ENCODE measurements around the gene GRIA1. TPM values are rescaled to one million over a fixed set of nuclear protein-coding genes. Genes with fewer than 3 reads are reported as not detected.

The GRIA1 gene
- polyA plus RNA-seq, 4 donors: 0.03 to 0.04 TPM; not detected in 2

- no peaks in the 10 kb centered on the region for H3K36me3 ChIP-seq (ENCODE audit: control insufficient read depth in 3 of 3, insufficient read depth in 2 of 3, low read depth in 1 of 3, low read length in 3 of 3)
- no peak overlapping the region for H3K4me3 ChIP-seq (ENCODE audit: low read depth in 1 of 3, low read length in 3 of 3)
- DNase-seq: no peak
- no peaks in the 10 kb centered on the region for H3K9me3 ChIP-seq (ENCODE audit: control insufficient read depth in 2 of 2, insufficient read depth in 1 of 2, low read depth in 1 of 2, low read length in 1 of 2)
- no peaks in the 10 kb centered on the region for H3K4me1 ChIP-seq (ENCODE audit: control insufficient read depth in 3 of 3, insufficient read depth in 2 of 3, low read depth in 1 of 3, low read length in 2 of 3)
- FAIRE-seq: no peak
- no peak overlapping the region for H3K27ac ChIP-seq (ENCODE audit: low read depth in 1 of 3, low read length in 2 of 3)
- H3K27me3 ChIP-seq (ENCODE audit: control insufficient read depth in 3 of 3, insufficient read depth in 3 of 3, low read length in 3 of 3): no peaks in the 10 kb centered on the region
Observed at GRCh38 chr5:153704110-153704509, 213.6 kb downstream of the GRIA1 start.

GRCh38 chr5:153707626-153708025 lies 217.2 kb downstream of the GRIA1 start:
- WGBS, 3 donors: 54 to 73% (median 65%) methylated on average over 6 of the region's 6 CpGs
- no peak for FAIRE-seq
- Histone ChIP-seq H3K27me3 (ENCODE audit: control insufficient read depth in 3 of 3, insufficient read depth in 3 of 3, low read length in 3 of 3) (no peaks in the 10 kb centered on the region), H3K9me3 (ENCODE audit: control insufficient read depth in 2 of 2, insufficient read depth in 1 of 2, low read depth in 1 of 2, low read length in 1 of 2) (no peaks in the 10 kb centered on the region), H3K27ac (ENCODE audit: low read depth in 1 of 3, low read length in 2 of 3) (no peak overlapping the region), H3K4me1 (ENCODE audit: control insufficient read depth in 3 of 3, insufficient read depth in 2 of 3, low read depth in 1 of 3, low read length in 2 of 3) (no peaks in the 10 kb centered on the region), H3K36me3 (ENCODE audit: control insufficient read depth in 3 of 3, insufficient read depth in 2 of 3, low read depth in 1 of 3, low read length in 3 of 3) (no peaks in the 10 kb centered on the region), H3K4me3 (ENCODE audit: low read depth in 1 of 3, low read length in 3 of 3) (no peak overlapping the region)
- DNase-seq: no peak

GRCh38 chr5:153711755-153712154 lies 221.3 kb downstream of the GRIA1 start:
- 81 to 88% (median 86%) methylated on average over 4 of the region's 4 CpGs for WGBS, 3 donors
- H3K27me3 ChIP-seq (ENCODE audit: control insufficient read depth in 3 of 3, insufficient read depth in 3 of 3, low read length in 3 of 3): no peaks in the 10 kb centered on the region
- FAIRE-seq: no peak
- H3K4me1 ChIP-seq (ENCODE audit: control insufficient read depth in 3 of 3, insufficient read depth in 2 of 3, low read depth in 1 of 3, low read length in 2 of 3): no peaks in the 10 kb centered on the region
- H3K9me3 ChIP-seq (ENCODE audit: control insufficient read depth in 2 of 2, insufficient read depth in 1 of 2, low read depth in 1 of 2, low read length in 1 of 2): no peaks in the 10 kb centered on the region
- H3K36me3 ChIP-seq (ENCODE audit: control insufficient read depth in 3 of 3, insufficient read depth in 2 of 3, low read depth in 1 of 3, low read length in 3 of 3): no peaks in the 10 kb centered on the region
- DNase-seq: no peak
- no peak overlapping the region for H3K4me3 ChIP-seq (ENCODE audit: low read depth in 1 of 3, low read length in 3 of 3)
- no peak overlapping the region for H3K27ac ChIP-seq (ENCODE audit: low read depth in 1 of 3, low read length in 2 of 3)

GRCh38 chr5:153712946-153713345 lies 222.5 kb downstream of the GRIA1 start:
- DNase-seq (no peak), FAIRE-seq (no peak)
- no peaks in the 10 kb centered on the region for H3K36me3 ChIP-seq (ENCODE audit: control insufficient read depth in 3 of 3, insufficient read depth in 2 of 3, low read depth in 1 of 3, low read length in 3 of 3)
- no peaks in the 10 kb centered on the region for H3K4me1 ChIP-seq (ENCODE audit: control insufficient read depth in 3 of 3, insufficient read depth in 2 of 3, low read depth in 1 of 3, low read length in 2 of 3)
- H3K4me3 ChIP-seq (ENCODE audit: low read depth in 1 of 3, low read length in 3 of 3): no peak overlapping the region
- H3K27me3 ChIP-seq (ENCODE audit: control insufficient read depth in 3 of 3, insufficient read depth in 3 of 3, low read length in 3 of 3): no peaks in the 10 kb centered on the region
- H3K9me3 ChIP-seq (ENCODE audit: control insufficient read depth in 2 of 2, insufficient read depth in 1 of 2, low read depth in 1 of 2, low read length in 1 of 2): no peaks in the 10 kb centered on the region
- WGBS, 3 donors: 81 to 86% (median 81%) methylated on average over 3 of the region's 3 CpGs
- H3K27ac ChIP-seq (ENCODE audit: low read depth in 1 of 3, low read length in 2 of 3): no peak overlapping the region

GRCh38 chr5:153713943-153714342 lies 223.5 kb downstream of the GRIA1 start:
- Histone ChIP-seq H3K9me3 (ENCODE audit: control insufficient read depth in 2 of 2, insufficient read depth in 1 of 2, low read depth in 1 of 2, low read length in 1 of 2) (no peaks in the 10 kb centered on the region), H3K27me3 (ENCODE audit: control insufficient read depth in 3 of 3, insufficient read depth in 3 of 3, low read length in 3 of 3) (no peaks in the 10 kb centered on the region), H3K36me3 (ENCODE audit: control insufficient read depth in 3 of 3, insufficient read depth in 2 of 3, low read depth in 1 of 3, low read length in 3 of 3) (no peaks in the 10 kb centered on the region), H3K4me3 (ENCODE audit: low read depth in 1 of 3, low read length in 3 of 3) (no peak overlapping the region), H3K4me1 (ENCODE audit: control insufficient read depth in 3 of 3, insufficient read depth in 2 of 3, low read depth in 1 of 3, low read length in 2 of 3) (no peaks in the 10 kb centered on the region), H3K27ac (ENCODE audit: low read depth in 1 of 3, low read length in 2 of 3) (no peak overlapping the region)
- 61 to 75% (median 71%) methylated on average over 8 of the region's 8 CpGs for WGBS, 3 donors
- no peak for DNase-seq
- FAIRE-seq: no peak

GRCh38 chr5:153714798-153715197 lies 224.3 kb downstream of the GRIA1 start:
- no peaks in the 10 kb centered on the region for H3K27me3 ChIP-seq (ENCODE audit: control insufficient read depth in 3 of 3, insufficient read depth in 3 of 3, low read length in 3 of 3)
- no peaks in the 10 kb centered on the region for H3K9me3 ChIP-seq (ENCODE audit: control insufficient read depth in 2 of 2, insufficient read depth in 1 of 2, low read depth in 1 of 2, low read length in 1 of 2)
- WGBS, 3 donors: 66 to 74% (median 67%) methylated on average over 2 of the region's 2 CpGs
- H3K27ac ChIP-seq (ENCODE audit: low read depth in 1 of 3, low read length in 2 of 3): no peak overlapping the region
- H3K36me3 ChIP-seq (ENCODE audit: control insufficient read depth in 3 of 3, insufficient read depth in 2 of 3, low read depth in 1 of 3, low read length in 3 of 3): no peaks in the 10 kb centered on the region
- no peaks in the 10 kb centered on the region for H3K4me1 ChIP-seq (ENCODE audit: control insufficient read depth in 3 of 3, insufficient read depth in 2 of 3, low read depth in 1 of 3, low read length in 2 of 3)
- FAIRE-seq (no peak), DNase-seq (no peak)
- H3K4me3 ChIP-seq (ENCODE audit: low read depth in 1 of 3, low read length in 3 of 3): no peak overlapping the region

- H3K9me3 ChIP-seq (ENCODE audit: control insufficient read depth in 2 of 2, insufficient read depth in 1 of 2, low read depth in 1 of 2, low read length in 1 of 2): no peaks in the 10 kb centered on the region
- 94 to 95% (median 95%) methylated on average over 3 of the region's 3 CpGs for WGBS, 3 donors
- H3K36me3 ChIP-seq (ENCODE audit: control insufficient read depth in 3 of 3, insufficient read depth in 2 of 3, low read depth in 1 of 3, low read length in 3 of 3): no peaks in the 10 kb centered on the region
- no peaks in the 10 kb centered on the region for H3K4me1 ChIP-seq (ENCODE audit: control insufficient read depth in 3 of 3, insufficient read depth in 2 of 3, low read depth in 1 of 3, low read length in 2 of 3)
- FAIRE-seq (no peak), DNase-seq (no peak)
- no peak overlapping the region for H3K27ac ChIP-seq (ENCODE audit: low read depth in 1 of 3, low read length in 2 of 3)
- H3K27me3 ChIP-seq (ENCODE audit: control insufficient read depth in 3 of 3, insufficient read depth in 3 of 3, low read length in 3 of 3): no peaks in the 10 kb centered on the region
- no peak overlapping the region for H3K4me3 ChIP-seq (ENCODE audit: low read depth in 1 of 3, low read length in 3 of 3)
Observed at GRCh38 chr5:153717287-153717686, 226.8 kb downstream of the GRIA1 start.

GRCh38 chr5:153718713-153719112 lies 228.2 kb downstream of the GRIA1 start:
- Histone ChIP-seq H3K27ac (ENCODE audit: low read depth in 1 of 3, low read length in 2 of 3) (no peak overlapping the region), H3K36me3 (ENCODE audit: control insufficient read depth in 3 of 3, insufficient read depth in 2 of 3, low read depth in 1 of 3, low read length in 3 of 3) (no peaks in the 10 kb centered on the region), H3K27me3 (ENCODE audit: control insufficient read depth in 3 of 3, insufficient read depth in 3 of 3, low read length in 3 of 3) (no peaks in the 10 kb centered on the region), H3K4me1 (ENCODE audit: control insufficient read depth in 3 of 3, insufficient read depth in 2 of 3, low read depth in 1 of 3, low read length in 2 of 3) (no peaks in the 10 kb centered on the region), H3K4me3 (ENCODE audit: low read depth in 1 of 3, low read length in 3 of 3) (no peak overlapping the region), H3K9me3 (ENCODE audit: control insufficient read depth in 2 of 2, insufficient read depth in 1 of 2, low read depth in 1 of 2, low read length in 1 of 2) (no peaks in the 10 kb centered on the region)
- DNase-seq (no peak), FAIRE-seq (no peak)
- WGBS, 3 donors: 38 to 68% (median 46%) methylated on average over 1 of the region's 1 CpG

GRCh38 chr5:153719324-153719723 lies 228.9 kb downstream of the GRIA1 start:
- H3K27ac ChIP-seq (ENCODE audit: low read depth in 1 of 3, low read length in 2 of 3): no peak overlapping the region
- no peaks in the 10 kb centered on the region for H3K27me3 ChIP-seq (ENCODE audit: control insufficient read depth in 3 of 3, insufficient read depth in 3 of 3, low read length in 3 of 3)
- no peaks in the 10 kb centered on the region for H3K9me3 ChIP-seq (ENCODE audit: control insufficient read depth in 2 of 2, insufficient read depth in 1 of 2, low read depth in 1 of 2, low read length in 1 of 2)
- no peak overlapping the region for H3K4me3 ChIP-seq (ENCODE audit: low read depth in 1 of 3, low read length in 3 of 3)
- WGBS, 3 donors: 73 to 75% (median 74%) methylated on average over 5 of the region's 5 CpGs
- DNase-seq (no peak), FAIRE-seq (no peak)
- H3K4me1 ChIP-seq (ENCODE audit: control insufficient read depth in 3 of 3, insufficient read depth in 2 of 3, low read depth in 1 of 3, low read length in 2 of 3): no peaks in the 10 kb centered on the region
- H3K36me3 ChIP-seq (ENCODE audit: control insufficient read depth in 3 of 3, insufficient read depth in 2 of 3, low read depth in 1 of 3, low read length in 3 of 3): no peaks in the 10 kb centered on the region

Measured in small intestine (tissue), 7 donors.